G401.6 (cell line): ENCODE data around the gene ZNF678.
A peak's percentile ranks its signal among the peaks of the same experiment; 100 is the strongest.

Source experiments
- FAIRE-seq: peaks from 2 replicates; lab custom pipeline; 2012; peaks lifted over from hg19 to GRCh38; lab: Jason Lieb, UNC

The ZNF678 gene

DNA sequence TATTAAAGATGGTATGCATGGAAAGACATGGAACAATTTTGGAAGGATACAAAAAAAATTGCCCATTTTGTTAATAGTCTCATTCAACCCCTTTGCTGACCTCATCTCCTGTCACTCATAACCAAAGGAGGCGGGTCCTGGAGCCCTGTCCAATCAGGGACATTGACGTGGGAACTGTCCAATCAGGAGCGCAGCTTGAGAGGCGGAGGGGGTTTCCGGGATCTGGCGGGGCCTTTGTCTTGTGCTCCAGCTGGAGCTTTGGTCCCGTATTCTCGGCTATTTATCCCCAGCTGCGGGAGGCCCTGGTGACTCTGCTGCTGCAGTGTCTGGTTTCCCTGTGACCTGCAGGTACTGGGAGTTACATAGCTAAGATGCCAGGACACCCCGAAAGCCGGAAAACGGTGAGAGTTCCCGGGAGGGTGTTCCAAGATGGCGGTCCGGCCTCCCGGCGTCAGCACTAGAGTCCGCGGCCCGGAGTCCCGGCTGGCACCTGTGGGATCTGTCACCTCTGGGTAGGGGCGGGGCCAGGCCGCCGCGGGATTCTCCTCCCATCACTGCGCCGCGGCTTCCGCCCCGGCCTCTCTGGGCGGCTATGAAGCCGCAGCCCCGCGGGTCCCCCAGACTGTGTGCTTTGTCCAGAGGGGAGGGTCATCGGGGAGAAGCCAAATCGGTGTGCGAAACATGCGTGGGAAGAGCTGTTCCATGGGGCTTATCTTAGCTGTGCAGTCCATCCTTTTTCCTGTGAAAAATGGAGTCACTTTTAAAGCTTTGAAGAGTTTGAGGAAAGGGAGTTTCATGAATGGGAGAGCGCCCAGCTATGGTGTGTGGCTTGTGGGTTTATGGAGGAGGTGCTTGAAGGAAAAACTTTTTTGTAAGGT, at the start of gene ZNF678:
Gene ZNF678, plus strand, starts transcription at position 233 of the 878 bp plus-strand sequence. CDS start 87,436 bp downstream, outside the sequence.
- peak; percentile 97 for FAIRE-seq

DNA sequence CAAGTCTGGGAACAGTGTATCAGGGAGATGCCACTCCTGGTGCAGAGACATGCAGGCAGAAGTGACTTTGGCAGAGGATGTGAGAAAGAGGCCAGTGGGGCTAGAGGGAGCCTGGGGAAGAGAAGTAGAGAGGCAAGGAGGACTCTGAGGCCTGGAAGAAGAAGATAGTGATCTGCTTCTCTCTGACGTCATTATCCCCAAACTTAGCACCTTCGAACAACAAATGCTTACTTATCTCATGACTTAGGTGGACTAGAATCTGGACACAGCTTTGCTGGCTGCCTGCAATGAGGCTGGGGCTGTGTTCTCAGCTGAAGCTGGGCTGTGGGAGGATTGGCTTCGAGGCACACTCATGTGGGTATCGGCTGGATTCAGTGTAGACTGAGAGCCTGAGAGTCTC, 44.5 kb upstream of the ZNF678 start:
- no peak for FAIRE-seq

DNA sequence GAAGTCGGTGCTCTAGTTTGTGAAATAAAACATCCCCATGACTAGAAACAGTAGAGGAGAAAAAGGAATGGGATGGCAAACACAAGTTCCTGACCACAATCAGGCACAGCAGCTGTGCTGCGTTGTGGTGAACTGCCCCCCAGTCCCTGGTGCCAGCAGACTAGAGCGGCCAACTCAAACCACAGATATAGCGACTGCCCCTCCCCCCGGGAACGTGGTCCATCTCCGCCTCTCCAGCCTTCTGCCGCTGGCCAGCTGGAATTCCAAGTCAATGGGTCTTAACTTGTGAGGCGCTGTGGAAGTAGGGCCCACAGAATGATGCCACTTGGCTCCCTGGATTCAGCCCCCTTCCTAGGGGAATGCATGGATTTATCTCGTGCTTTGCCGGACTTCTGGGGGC, 41.6 kb upstream of the ZNF678 start:
- FAIRE-seq, result no peak

GRCh38 chr1:227526524-227526923, 36.8 kb upstream of the ZNF678 start:
- FAIRE-seq, result no peak

GRCh38 chr1:227532019-227532619, 31.2 kb upstream of the ZNF678 start:
- FAIRE-seq, result no peak

GRCh38 chr1:227540170-227541098, 22.9 kb upstream of the ZNF678 start:
- FAIRE-seq, result no peak

DNA sequence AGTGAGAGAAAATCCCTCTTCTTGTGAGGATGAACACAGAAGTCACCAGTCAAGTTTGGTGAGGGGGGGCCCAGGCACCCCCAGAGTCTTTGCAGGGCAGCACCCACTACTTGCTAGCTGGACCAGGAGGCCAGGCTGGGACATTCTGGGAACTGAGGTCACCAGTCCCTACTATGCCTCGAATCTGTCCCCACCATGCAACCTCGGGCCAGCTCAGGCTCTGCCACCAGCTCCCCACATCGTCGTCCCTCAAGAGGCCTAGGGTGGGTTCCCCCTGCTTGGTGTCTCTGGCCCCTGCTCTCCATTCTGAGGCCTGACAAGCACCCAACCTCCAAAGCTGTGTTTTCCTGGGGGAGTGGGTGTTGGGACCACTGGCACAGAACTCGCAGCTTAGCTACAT, 22.2 kb upstream of the ZNF678 start:
- no peak for FAIRE-seq

GRCh38 chr1:227541796-227542152, 21.6 kb upstream of the ZNF678 start:
- FAIRE-seq, result no peak

GRCh38 chr1:227542153-227543120, 20.9 kb upstream of the ZNF678 start:
- no peak for FAIRE-seq

GRCh38 chr1:227543283-227544066, 19.9 kb upstream of the ZNF678 start:
- no peak for FAIRE-seq

- no peak for FAIRE-seq
Measured at GRCh38 chr1:227544067-227545050, 19.0 kb upstream of the ZNF678 start.

DNA sequence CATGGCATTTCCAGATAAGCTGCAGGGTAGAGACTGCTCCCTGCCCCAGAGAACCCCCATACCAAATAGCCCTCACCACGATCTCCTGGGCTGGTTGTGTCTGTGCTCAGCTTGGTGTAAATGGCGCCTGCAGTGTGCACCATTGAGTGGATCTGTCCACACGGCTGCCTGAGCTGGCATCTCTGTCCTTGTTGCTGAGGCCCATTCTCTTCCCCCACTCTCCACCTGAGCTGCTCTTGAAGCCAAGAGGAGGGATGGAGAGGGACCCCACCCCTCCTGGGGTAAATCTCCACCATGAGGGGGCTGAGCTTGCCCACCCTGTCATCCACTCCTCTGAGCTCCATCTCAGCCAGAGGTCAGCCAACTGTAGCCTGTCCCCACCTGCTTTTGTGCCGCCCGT, 18.0 kb upstream of the ZNF678 start:
- FAIRE-seq, result no peak

GRCh38 chr1:227546059-227546458, 17.3 kb upstream of the ZNF678 start:
- FAIRE-seq, result no peak

DNA sequence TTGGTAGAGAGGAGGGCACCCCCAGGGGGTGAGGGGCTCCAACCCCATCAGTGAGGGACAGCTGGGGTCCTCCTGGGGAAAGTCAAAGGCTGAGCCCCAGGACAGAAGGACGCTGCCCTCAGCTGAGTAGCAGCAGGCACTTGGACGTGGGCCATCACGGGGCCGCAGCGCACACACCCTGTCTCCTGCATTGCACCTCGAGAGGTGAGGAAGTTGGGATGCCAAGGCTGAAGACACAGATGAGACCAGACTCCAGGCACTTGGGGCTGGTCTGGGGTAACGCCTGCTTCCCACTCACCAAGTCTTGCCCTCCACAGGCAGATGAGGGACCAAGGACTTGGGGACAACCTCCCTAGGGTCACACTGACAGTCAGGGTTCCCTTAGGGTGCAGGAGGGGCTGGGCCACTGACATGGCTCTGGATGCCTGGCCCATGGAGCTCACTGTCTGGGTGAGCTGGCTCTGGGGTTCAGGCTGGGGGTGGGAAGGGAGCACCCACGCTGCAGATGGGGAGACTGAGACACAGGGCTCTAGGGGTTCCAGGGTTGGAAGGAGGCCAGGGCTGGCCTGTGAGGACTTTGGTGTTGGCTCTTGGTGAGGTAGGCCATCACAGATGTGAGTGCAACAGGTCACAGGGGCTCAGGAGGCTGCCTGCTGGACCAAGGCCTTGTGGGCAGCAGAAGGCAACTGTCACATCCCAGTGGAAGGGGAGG, 16.6 kb upstream of the ZNF678 start:
- FAIRE-seq, result no peak

DNA sequence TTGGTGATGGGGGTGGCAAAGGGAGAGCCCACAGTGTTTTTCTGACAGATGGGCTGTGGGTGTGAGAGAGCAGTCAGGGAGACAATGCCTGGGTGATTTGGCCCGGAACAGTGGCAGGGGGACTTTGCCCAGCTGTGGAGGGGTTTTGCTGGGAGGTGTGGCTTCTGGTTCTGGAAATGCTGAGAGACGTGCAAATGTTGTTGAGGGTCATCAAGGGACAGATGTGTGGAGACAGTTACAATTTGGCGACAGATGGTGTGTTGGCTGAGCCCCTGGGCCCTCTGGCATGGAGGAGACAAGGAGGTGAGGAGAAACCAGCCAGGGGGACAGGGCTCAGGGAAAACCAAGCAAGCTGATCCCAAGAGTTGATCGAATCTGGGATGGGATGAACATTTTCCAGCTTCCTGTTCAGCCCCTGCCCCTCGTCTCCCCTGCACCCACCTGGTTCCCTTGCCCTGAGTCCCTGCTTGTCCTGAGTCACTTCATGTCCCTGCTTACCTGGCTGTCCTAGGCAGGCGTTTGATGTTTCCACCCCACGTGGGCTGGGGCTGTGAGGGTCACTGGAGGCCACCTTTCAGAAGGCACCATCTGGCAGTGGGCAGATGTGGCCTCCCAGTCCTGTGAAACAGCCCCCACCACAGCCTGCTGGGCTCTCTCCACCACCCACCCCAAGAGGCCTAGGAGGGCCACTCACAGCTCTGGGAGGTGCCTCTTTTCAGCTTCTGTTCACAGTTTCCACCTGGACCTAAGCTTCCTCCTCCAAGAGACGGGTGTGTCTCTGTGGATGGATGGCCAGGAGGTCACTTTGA, 15.8 kb upstream of the ZNF678 start:
- FAIRE-seq, result no peak

DNA sequence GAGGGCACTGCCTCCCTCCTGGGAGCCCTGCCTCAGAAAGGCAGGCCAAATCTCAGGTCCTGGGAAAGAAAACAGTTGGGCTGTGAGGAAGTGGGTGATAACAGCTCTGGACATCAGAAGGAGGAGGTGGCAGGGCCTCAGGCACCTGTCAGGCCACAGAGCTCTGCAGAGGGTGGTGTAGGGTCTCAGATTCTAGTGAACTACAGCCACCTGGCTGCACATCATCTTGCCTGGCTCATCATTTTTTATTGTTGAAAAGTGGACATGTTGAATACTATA, 15.3 kb upstream of the ZNF678 start:
- FAIRE-seq, result no peak

- no peak for FAIRE-seq
Measured at GRCh38 chr1:227548448-227548847, 14.9 kb upstream of the ZNF678 start.

DNA sequence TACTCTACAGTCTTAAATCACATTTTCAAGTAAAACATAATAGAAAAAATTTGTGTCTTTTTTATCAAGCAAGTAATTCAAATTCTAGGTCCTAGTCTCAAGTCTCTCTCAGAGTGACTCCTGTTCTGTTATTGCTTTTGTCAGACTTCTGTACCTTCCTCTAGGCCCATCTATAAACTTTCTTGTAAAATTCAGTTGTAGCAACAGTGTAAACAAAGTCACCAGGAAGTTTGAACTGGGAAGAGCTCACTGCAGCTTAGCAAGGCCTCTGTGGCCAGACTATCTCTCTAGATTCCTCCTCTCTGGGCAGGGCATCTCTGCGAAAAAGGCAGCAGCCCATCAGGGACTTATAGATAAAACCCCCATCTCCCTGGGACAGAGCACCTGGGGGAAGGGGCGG, 13.5 kb upstream of the ZNF678 start:
- no peak for FAIRE-seq
